Pancreas (tissue), 10 donors: Measurements from ENCODE around the gene CEP164. TPM values are rescaled to one million over a fixed set of nuclear protein-coding genes. Genes with fewer than 3 reads are reported as not detected.
"Not testable (repeated sequence)": the region's sequence is repeated elsewhere in the genome, so short reads cannot be mapped to it uniquely, and the experiment has no call there.

Source experiments
- ATAC-seq, 4 donors: fragments of 200-7000 bp; cut with Tn5 transposase; one replicate each; pipeline versions ENCODE4 v1.8.0 to v1.9.1; 2020; ENCODE audit warnings: mild to moderate bottlenecking in 4 of 4, moderate library complexity in 4 of 4
- DNase-seq, 6 donors: peaks; one replicate each; pipeline ENCODE4 v3.0.0-alpha.2; 2020
- FAIRE-seq: peaks from 2 replicates; lab custom pipeline; 2012; peaks lifted over from hg19 to GRCh38; lab: Jason Lieb, UNC
- H3K27ac ChIP-seq, 4 donors: fragments of 200-600 bp; sonication (generic); 1 replicate in 3 of 4; 2 replicates in 1 of 4; pipeline versions ENCODE4 v1.5.0 to v1.8.0; 2020
- H3K27me3 ChIP-seq, 4 donors: fragments of 200-600 bp; one replicate each; pipeline ENCODE4 v1.8.0; 2021
- H3K36me3 ChIP-seq, 3 donors: fragments of 200-600 bp; sonication (generic) in 1 of 3; one replicate each; pipeline versions ENCODE4 v1.5.0 to v1.8.0; 2020 to 2021
- H3K4me1 ChIP-seq, 3 donors: fragments of 200-600 bp; one replicate each; pipeline ENCODE4 v1.8.0; 2021
- H3K4me3 ChIP-seq, 4 donors: fragments of 200-600 bp; sonication (generic) in 2 of 4; one replicate each; pipeline versions ENCODE4 v1.5.0 to v1.8.0; 2020 to 2021
- H3K9me3 ChIP-seq, 4 donors: fragments of 200-600 bp; one replicate each; pipeline ENCODE4 v1.8.0; 2021
- WGBS, 2 donors: extraction: QIAGEN DNeasy Blood & Tissue Kit; methylation state at CpG; one replicate each; pipeline ENCODE4 v1.1.7; 2013; 5-methylcytosine and 5-hydroxymethylcytosine counted together
- intact Hi-C, 3 donors: fragments of 100-400 bp; cut with DNase I; formaldehyde crosslinking; loops; one replicate each; pipeline versions ENCODE4 v1.11.1 to v1.14.2; 2022
- polyA plus RNA-seq, 2 donors: library from polyadenylated mRNA; stranded (reverse); fragments of 200-250 nt; gene quantifications; one replicate each; pipeline ENCODE4 v1.2.3, GENCODE V29; 2013
- total RNA-seq, 6 donors: library from RNA; stranded (reverse); fragmentation: NEBNext Ultra II Directional in 4 of 6; extraction: Animal tissue kit (Norgen Biotek cat#: 25700) in 4 of 6; gene quantifications; one replicate each; pipeline versions ENCODE4 v1.2.1 to v1.2.4, GENCODE V29; 2021 to 2023
- TF ChIP-seq, protein P1 (sequence below), 4 donors: fragments of 200-600 bp; sonication (generic) in 3 of 4; IDR thresholded peaks; one replicate each; pipeline versions ENCODE4 v1.5.0 to v1.8.0; 2021; ENCODE audit warnings: antibody characterized with exemption in 4 of 4
- donor health status: healthy with polysubstance abuse.
- donor health status: DM: no; HTN: no; CAD: no; lungs with moderate emphysema.
- donor health status: DM: no; HTN: no; CAD: no.
- donor health status: control.
- donor health status: control.
- donor health status: Bipolar disorder and iron deficiency.
- donor health status: DM: yes; HTN: yes; CAD: no.
- donor health status: DM: no; HTN: no; CAD: no.
- donor health status: DM: no; HTN: no; CAD: no.
- donor health status: DM: yes; HTN: yes; CAD: no.

Gene CEP164
- total and polyA plus RNA-seq, 8 donors, result 12.9 to 56.3 (median 26.0) TPM

GRCh38 chr11:117392979-117393378 lies 65.3 kb downstream of the CEP164 start:
- FAIRE-seq, result no peak
- no peak overlapping the region for H3K4me3 ChIP-seq
- no peak for ATAC-seq
- no peaks in the 10 kb centered on the region for H3K9me3 ChIP-seq
- no peaks in the 10 kb centered on the region for H3K4me1 ChIP-seq
- intact Hi-C loops, result no loop called here
- peaks cover 0 to 75% (median 41%) of the 10 kb centered on the region in 3 donors for H3K36me3 ChIP-seq
- 94 to 97% methylated on average over 8 of the region's 8 CpGs for WGBS, 2 donors
- TF ChIP-seq, protein P1, sequence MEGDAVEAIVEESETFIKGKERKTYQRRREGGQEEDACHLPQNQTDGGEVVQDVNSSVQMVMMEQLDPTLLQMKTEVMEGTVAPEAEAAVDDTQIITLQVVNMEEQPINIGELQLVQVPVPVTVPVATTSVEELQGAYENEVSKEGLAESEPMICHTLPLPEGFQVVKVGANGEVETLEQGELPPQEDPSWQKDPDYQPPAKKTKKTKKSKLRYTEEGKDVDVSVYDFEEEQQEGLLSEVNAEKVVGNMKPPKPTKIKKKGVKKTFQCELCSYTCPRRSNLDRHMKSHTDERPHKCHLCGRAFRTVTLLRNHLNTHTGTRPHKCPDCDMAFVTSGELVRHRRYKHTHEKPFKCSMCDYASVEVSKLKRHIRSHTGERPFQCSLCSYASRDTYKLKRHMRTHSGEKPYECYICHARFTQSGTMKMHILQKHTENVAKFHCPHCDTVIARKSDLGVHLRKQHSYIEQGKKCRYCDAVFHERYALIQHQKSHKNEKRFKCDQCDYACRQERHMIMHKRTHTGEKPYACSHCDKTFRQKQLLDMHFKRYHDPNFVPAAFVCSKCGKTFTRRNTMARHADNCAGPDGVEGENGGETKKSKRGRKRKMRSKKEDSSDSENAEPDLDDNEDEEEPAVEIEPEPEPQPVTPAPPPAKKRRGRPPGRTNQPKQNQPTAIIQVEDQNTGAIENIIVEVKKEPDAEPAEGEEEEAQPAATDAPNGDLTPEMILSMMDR (IDR thresholded peaks at IDR 0.05), result no peak
- DNase-seq, result peak in 1 of 6 donors; percentile 20
- no peak overlapping the region for H3K27ac ChIP-seq
- H3K27me3 ChIP-seq, result no peaks in the 10 kb centered on the region

- peak in 1 of 6 donors; percentile 48 for DNase-seq
- FAIRE-seq, result no peak
- TF ChIP-seq, protein P1 (IDR thresholded peaks at IDR 0.05), result no peak
- no peaks in the 10 kb centered on the region for H3K9me3 ChIP-seq
- no peaks in the 10 kb centered on the region for H3K4me1 ChIP-seq
- intact Hi-C loops, result no loop called here
- WGBS, 2 donors, result 96 to 98% methylated on average over 14 of the region's 14 CpGs
- H3K27me3 ChIP-seq, result no peaks in the 10 kb centered on the region
- peaks cover 4 to 83% (median 47%) of the 10 kb centered on the region in 3 donors for H3K36me3 ChIP-seq
- ATAC-seq, result no peak
- H3K27ac ChIP-seq, result no peak overlapping the region
- no peak overlapping the region for H3K4me3 ChIP-seq
These were observed 66.7 kb downstream of the CEP164 start for GRCh38 chr11:117394221-117394925.

- peak in 1 of 6 donors; percentile 18 for DNase-seq
- Histone ChIP-seq H3K4me1 (no peaks in the 10 kb centered on the region), H3K9me3 (no peaks in the 10 kb centered on the region), H3K27me3 (no peaks in the 10 kb centered on the region), H3K4me3 (no peak overlapping the region), H3K36me3 (peaks cover 4 to 81% (median 47%) of the 10 kb centered on the region in 3 donors), H3K27ac (no peak overlapping the region)
- FAIRE-seq, result no peak
- no peak for ATAC-seq
- TF ChIP-seq, protein P1 (IDR thresholded peaks at IDR 0.05), result no peak
- intact Hi-C loops, result no loop called here
- 92 to 98% methylated on average over 4 of the region's 4 CpGs for WGBS, 2 donors
These were observed 67.8 kb downstream of the CEP164 start for GRCh38 chr11:117395476-117395875.

- peaks cover 4 to 66% (median 46%) of the 10 kb centered on the region in 3 donors for H3K36me3 ChIP-seq
- no peaks in the 10 kb centered on the region for H3K4me1 ChIP-seq
- 97 to 99% methylated on average over 8 of the region's 8 CpGs for WGBS, 2 donors
- intact Hi-C loops, result no loop called here
- no peak overlapping the region for H3K4me3 ChIP-seq
- H3K9me3 ChIP-seq, result no peaks in the 10 kb centered on the region
- DNase-seq (peak in 1 of 6 donors; percentile 38), ATAC-seq (no peak), FAIRE-seq (no peak)
- TF ChIP-seq, protein P1 (IDR thresholded peaks at IDR 0.05), result no peak
- no peaks in the 10 kb centered on the region for H3K27me3 ChIP-seq
- H3K27ac ChIP-seq, result no peak overlapping the region
These were observed 69.3 kb downstream of the CEP164 start for GRCh38 chr11:117396970-117397369.

- intact Hi-C loops, H3K27ac ChIP-seq, H3K4me3 ChIP-seq, DNase-seq, H3K27me3 ChIP-seq, FAIRE-seq, H3K4me1 ChIP-seq, H3K9me3 ChIP-seq, ATAC-seq: not testable (repeated sequence)
- 98 to 100% methylated on average over 2 of the region's 2 CpGs for WGBS, 2 donors
- H3K36me3 ChIP-seq, result peaks cover 4 to 50% (median 30%) of the 10 kb centered on the region in 3 donors
These were observed 71.0 kb downstream of the CEP164 start for GRCh38 chr11:117398618-117399017.

DNA sequence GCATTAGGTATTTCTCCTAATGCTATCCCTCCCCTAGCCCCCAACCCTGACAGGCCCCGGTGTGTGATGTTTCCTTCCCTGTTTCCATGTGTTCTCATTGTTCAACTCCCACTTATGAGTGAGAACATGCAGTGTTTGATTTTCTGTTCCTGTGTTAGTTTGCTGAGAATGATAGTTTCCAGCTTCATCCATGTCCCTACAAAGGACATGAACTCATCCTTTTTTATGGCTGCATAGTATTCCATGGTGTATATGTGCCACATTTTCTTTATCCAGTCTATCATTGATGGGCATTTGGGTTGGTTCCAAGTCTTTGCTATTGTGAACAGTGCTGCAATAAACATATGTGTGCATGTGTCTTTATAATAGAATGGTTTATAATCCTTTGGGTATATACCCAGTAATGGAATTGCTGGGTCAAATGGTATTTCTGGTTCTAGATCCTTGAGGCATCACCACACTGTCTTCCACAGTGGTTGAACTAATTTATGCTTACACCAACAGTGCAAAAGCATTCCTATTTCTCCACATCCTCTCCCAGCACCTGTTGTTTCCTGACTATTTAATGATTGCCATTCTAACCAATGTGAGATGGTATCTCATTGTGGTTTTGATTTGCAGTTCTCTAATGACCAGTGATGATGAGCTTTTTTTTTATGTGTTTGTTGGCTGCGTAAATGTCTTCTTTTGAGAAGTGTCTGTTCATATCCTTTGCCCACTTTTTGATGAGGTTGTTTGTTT lies 71.6 kb downstream of the CEP164 start:
- FAIRE-seq, result not testable (repeated sequence)

DNA sequence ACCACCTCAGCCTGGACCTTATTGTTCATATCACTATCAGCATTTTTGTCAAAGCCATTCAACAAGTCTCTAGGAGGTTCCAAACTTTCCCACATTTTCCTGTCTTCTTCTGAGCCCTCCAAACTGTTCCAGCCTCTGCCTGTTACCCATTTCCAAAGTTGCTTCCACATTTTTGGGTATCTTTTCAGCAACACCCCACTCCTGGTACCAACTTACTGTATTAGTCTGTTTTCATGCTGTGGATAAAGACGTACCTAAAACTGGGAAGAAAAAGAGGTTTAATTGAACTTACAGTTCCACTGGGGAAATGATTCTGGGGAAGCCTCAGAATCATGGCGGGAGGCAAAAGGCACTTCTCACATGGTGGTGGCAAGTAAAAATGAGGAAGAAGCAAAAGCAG lies 78.2 kb downstream of the CEP164 start:
- WGBS, 2 donors, result 95 to 99% methylated on average over 2 of the region's 2 CpGs
- H3K9me3 ChIP-seq, ATAC-seq, H3K4me3 ChIP-seq, DNase-seq, H3K4me1 ChIP-seq, H3K27ac ChIP-seq, intact Hi-C loops, FAIRE-seq, H3K27me3 ChIP-seq: not testable (repeated sequence)
- peaks cover 0 to 38% (median 6%) of the 10 kb centered on the region in 3 donors for H3K36me3 ChIP-seq

More for the DNA sequence above, 71.6 kb downstream of the CEP164 start:
- H3K4me3 ChIP-seq, ATAC-seq, H3K4me1 ChIP-seq, H3K27me3 ChIP-seq, intact Hi-C loops, H3K27ac ChIP-seq, DNase-seq, H3K9me3 ChIP-seq: not testable (repeated sequence)
- 96 to 99% methylated on average over 2 of the region's 2 CpGs for WGBS, 2 donors
- H3K36me3 ChIP-seq, result peaks cover 4 to 44% (median 26%) of the 10 kb centered on the region in 3 donors
